Panc1 (cell line): ENCODE measurements around the gene CYB5A. TPM values are rescaled to one million over a fixed set of nuclear protein-coding genes. Genes with fewer than 3 reads are reported as not detected.

Source experiments
- ATAC-seq: fragments of 200-7000 bp; cut with Tn5 transposase; 2 replicates; pipeline ENCODE4 v1.9.1; 2020; ENCODE audit warnings: mild to moderate bottlenecking, moderate library complexity
- BruUV-seq: library from RNA; stranded (reverse); fragments of 400-500 nt; replicated peaks from 2 replicates; lab custom pipeline; 2021; lab: Mats Ljungman, UMichigan
- CTCF ChIA-PET: fragments of 300-600 bp; sonication (Branson Sonifier 250); formaldehyde crosslinking; loops from one replicate; lab custom pipeline; 2022; ENCODE audit warnings: antibody characterized with exemption; lab: Charles Lee
- POLR2A ChIA-PET: fragments of 300-600 bp; sonication (Branson Sonifier 250); formaldehyde crosslinking; loops from one replicate; lab custom pipeline; 2022; ENCODE audit warnings: antibody characterized with exemption; lab: Charles Lee
- DNase-seq: peaks from one replicate; pipeline ENCODE4 v3.0.0-alpha.2; 2010; ENCODE audit warnings: low read depth, low spot score
- H3K27ac ChIP-seq: 2 replicates; pipeline ENCODE4 v1.5.1; 2011; ENCODE audit warnings: mild to moderate bottlenecking, low read length, inconsistent platforms
- H3K27me3 ChIP-seq: fragments of 200-500 bp; sonication (Bioruptor generic); 2 replicates; pipeline ENCODE4 v1.6.0; 2014; ENCODE audit warnings: low read length, inconsistent platforms; ENCODE audit not compliant: control insufficient read depth, insufficient read depth
- H3K36me3 ChIP-seq: fragments of 200-500 bp; sonication (Bioruptor generic); 2 replicates; pipeline ENCODE4 v1.5.1; 2014; ENCODE audit warnings: inconsistent platforms, mild to moderate bottlenecking, low read length, moderate library complexity; ENCODE audit not compliant: control insufficient read depth, insufficient read depth
- H3K4me1 ChIP-seq: 2 replicates; pipeline ENCODE4 v1.5.1; 2011; ENCODE audit warnings: inconsistent platforms, mild to moderate bottlenecking, low read length, moderate library complexity; ENCODE audit not compliant: control insufficient read depth, insufficient read depth
- H3K4me3 ChIP-seq, 2 experiments: 2 replicates each; pipeline ENCODE4 v1.5.1; 2011 to 2012; ENCODE audit warnings: low read depth in 2 of 2, low read length in 2 of 2, mild to moderate bottlenecking in 2 of 2, inconsistent platforms in 1 of 2, moderate library complexity in 1 of 2
- H3K9me3 ChIP-seq: fragments of 200-500 bp; sonication (Bioruptor generic); 2 replicates; pipeline ENCODE4 v1.5.1; 2014; ENCODE audit warnings: low read depth, mild to moderate bottlenecking, inconsistent platforms, low read length, moderate library complexity; ENCODE audit not compliant: control insufficient read depth, insufficient read depth
- CTCF ChIP-seq: fragments of 450-650 bp; IDR thresholded peaks from 2 replicates; pipeline ENCODE4 v1.5.1; 2017; ENCODE audit warnings: mild to moderate bottlenecking
- POLR2AphosphoS5 ChIP-seq: IDR thresholded peaks from 2 replicates; pipeline ENCODE4 v1.6.1; 2012; ENCODE audit warnings: mild to moderate bottlenecking, low read depth, low read length, moderate library complexity
- SIN3A ChIP-seq: IDR thresholded peaks from 2 replicates; pipeline ENCODE4 v1.6.1; 2012; ENCODE audit warnings: low read depth, mild to moderate bottlenecking, low read length, moderate library complexity, borderline replicate concordance; ENCODE audit not compliant: insufficient read depth
- TCF7L2 ChIP-seq: IDR thresholded peaks from 2 replicates; pipeline ENCODE4 v1.6.1; 2011; ENCODE audit warnings: mild to moderate bottlenecking, low read depth, low read length, inconsistent platforms
- in situ Hi-C: cut with HindIII; loops from 2 replicates; pipeline ENCODE4 v1.10.0; 2016; ENCODE audit warnings: low sequenced_read_pairs, low pct_unique_long_range_greater_than_20kb
- intact Hi-C: fragments of 100-400 bp; cut with micrococcal nuclease; formaldehyde crosslinking; loops from one replicate; pipeline ENCODE4 v1.10.0; 2022; ENCODE audit not compliant: unreplicated experiment
- total RNA-seq: library from RNA; stranded (reverse); gene quantifications from one replicate; pipeline ENCODE4 v1.2.1, GENCODE V29; 2021; ENCODE audit not compliant: unreplicated experiment
- TF ChIP-seq, protein P1 (sequence below), 2 experiments: IDR thresholded peaks; 2 replicates each; pipeline ENCODE4 v1.6.1; 2011 to 2012; ENCODE audit warnings: low read depth in 2 of 2, control low read depth in 1 of 2, low read length in 1 of 2, mild to moderate bottlenecking in 1 of 2, moderate library complexity in 1 of 2; ENCODE audit not compliant: insufficient read depth in 1 of 2

The CYB5A gene
- total RNA-seq, 1 experiment from 2014 or later = 51.3 TPM

GRCh38 chr18:74291472-74291770 is 342 bp downstream of the CYB5A start:
- BruUV-seq = no TSS peak
- peaks cover 10% of the 10 kb centered on the region; the same call in 1 of the 2 replicates for H3K4me1 ChIP-seq
- peak overlapping the region; percentile 57; the same call in 1 of the 2 replicates for H3K27ac ChIP-seq
- peak overlapping the region; percentile 70 to 79 for H3K4me3 ChIP-seq
- ATAC-seq (no peak), DNase-seq (no peak)
- no peaks in the 10 kb centered on the region for H3K27me3 ChIP-seq
- POLR2A ChIA-PET = no interaction called here
- in situ Hi-C loops (no loop called here), intact Hi-C loops (no loop called here)
- no peaks in the 10 kb centered on the region for H3K9me3 ChIP-seq
- TF ChIP-seq, protein P1, sequence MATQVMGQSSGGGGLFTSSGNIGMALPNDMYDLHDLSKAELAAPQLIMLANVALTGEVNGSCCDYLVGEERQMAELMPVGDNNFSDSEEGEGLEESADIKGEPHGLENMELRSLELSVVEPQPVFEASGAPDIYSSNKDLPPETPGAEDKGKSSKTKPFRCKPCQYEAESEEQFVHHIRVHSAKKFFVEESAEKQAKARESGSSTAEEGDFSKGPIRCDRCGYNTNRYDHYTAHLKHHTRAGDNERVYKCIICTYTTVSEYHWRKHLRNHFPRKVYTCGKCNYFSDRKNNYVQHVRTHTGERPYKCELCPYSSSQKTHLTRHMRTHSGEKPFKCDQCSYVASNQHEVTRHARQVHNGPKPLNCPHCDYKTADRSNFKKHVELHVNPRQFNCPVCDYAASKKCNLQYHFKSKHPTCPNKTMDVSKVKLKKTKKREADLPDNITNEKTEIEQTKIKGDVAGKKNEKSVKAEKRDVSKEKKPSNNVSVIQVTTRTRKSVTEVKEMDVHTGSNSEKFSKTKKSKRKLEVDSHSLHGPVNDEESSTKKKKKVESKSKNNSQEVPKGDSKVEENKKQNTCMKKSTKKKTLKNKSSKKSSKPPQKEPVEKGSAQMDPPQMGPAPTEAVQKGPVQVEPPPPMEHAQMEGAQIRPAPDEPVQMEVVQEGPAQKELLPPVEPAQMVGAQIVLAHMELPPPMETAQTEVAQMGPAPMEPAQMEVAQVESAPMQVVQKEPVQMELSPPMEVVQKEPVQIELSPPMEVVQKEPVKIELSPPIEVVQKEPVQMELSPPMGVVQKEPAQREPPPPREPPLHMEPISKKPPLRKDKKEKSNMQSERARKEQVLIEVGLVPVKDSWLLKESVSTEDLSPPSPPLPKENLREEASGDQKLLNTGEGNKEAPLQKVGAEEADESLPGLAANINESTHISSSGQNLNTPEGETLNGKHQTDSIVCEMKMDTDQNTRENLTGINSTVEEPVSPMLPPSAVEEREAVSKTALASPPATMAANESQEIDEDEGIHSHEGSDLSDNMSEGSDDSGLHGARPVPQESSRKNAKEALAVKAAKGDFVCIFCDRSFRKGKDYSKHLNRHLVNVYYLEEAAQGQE (IDR thresholded peaks at IDR 0.05; ENCODE audit: insufficient read depth in 1 of 2, low read depth in 2 of 2, low read length in 1 of 2) = no peak
- TF ChIP-seq CTCF = no peak; the same call in none of the 2 replicates
- no peak for TF ChIP-seq TCF7L2
- no peaks in the 10 kb centered on the region for H3K36me3 ChIP-seq
- CTCF ChIA-PET = no interaction called here

DNA sequence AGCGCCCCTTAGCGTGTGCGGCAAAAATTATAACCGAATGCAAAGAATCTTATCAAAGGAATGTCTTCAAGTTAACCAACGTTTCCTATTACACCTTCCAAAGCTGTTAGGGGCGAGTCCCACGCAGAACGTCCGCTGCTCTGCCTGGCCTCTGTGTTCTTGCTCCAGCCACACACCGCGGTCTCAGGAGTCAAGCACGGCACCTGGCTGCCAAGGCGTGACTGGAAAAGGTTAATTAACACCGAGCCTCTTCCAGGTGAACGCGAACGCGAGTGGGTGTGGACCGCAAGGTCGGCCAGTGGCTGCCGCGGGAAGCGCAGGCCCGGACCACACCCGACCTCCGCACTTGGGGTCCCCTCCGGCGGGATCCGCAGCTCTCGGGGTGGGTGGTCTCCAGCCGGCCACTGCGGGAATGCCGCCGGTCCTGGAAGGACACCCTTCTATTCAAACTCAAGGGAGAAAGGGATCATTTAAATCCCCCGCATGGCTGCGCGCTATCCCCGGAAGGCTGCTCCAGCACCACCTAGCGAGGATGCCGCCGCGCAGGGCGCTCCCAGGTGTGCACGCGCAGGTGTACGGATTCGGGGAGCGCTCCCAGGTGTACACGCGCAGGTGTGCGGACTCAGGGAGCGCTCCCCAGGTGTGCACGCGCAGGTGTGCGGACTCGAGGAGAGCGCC is 830 bp downstream of the CYB5A start:
- ChIA-PET CTCF (no interaction called here), POLR2A (no interaction called here)
- H3K36me3 ChIP-seq = no peaks in the 10 kb centered on the region
- in situ Hi-C loops (no loop called here), intact Hi-C loops (no loop called here)
- peaks cover 10% of the 10 kb centered on the region; the same call in 1 of the 2 replicates for H3K4me1 ChIP-seq
- ATAC-seq (no peak), DNase-seq (no peak)
- H3K27ac ChIP-seq = no peak overlapping the region
- TF ChIP-seq TCF7L2 = no peak
- peak; percentile 40 for TF ChIP-seq CTCF
- H3K4me3 ChIP-seq = peak overlapping the region; percentile 70 to 79
- H3K27me3 ChIP-seq = no peaks in the 10 kb centered on the region
- BruUV-seq = no TSS peak
- H3K9me3 ChIP-seq = no peaks in the 10 kb centered on the region

- no TSS peak for BruUV-seq
- intact Hi-C loops = no loop called here
- no peak overlapping the region for H3K4me3 ChIP-seq
Observed at GRCh38 chr18:74290021-74290420, 1.7 kb downstream of the CYB5A start.

More at GRCh38 chr18:74290021-74290420, 1.7 kb downstream of the CYB5A start:
- ATAC-seq = no peak
- in situ Hi-C loops = no loop called here
- peaks cover 10% of the 10 kb centered on the region; the same call in 1 of the 2 replicates for H3K4me1 ChIP-seq
- DNase-seq = no peak
- H3K27me3 ChIP-seq = no peaks in the 10 kb centered on the region
- H3K27ac ChIP-seq = no peak overlapping the region
- ChIA-PET CTCF (no interaction called here), POLR2A (no interaction called here)
- TF ChIP-seq POLR2AphosphoS5 (no peak), CTCF (no peak), TCF7L2 (no peak), SIN3A (no peak)
- TF ChIP-seq, protein P1 (IDR thresholded peaks at IDR 0.05; ENCODE audit: insufficient read depth in 1 of 2, low read depth in 2 of 2, low read length in 1 of 2) = no peak
- no peaks in the 10 kb centered on the region for H3K9me3 ChIP-seq
- no peaks in the 10 kb centered on the region for H3K36me3 ChIP-seq
